HG03095 (cell line): ENCODE data around the gene RNF222.
"Not testable (repeated sequence)": the region's sequence is repeated elsewhere in the genome, so short reads cannot be mapped to it uniquely, and the experiment has no call there.

Experiments
- ATAC-seq: cut with Tn5 transposase; IDR thresholded peaks from one replicate; pipeline ENCODE4 v1.9.1; 2021; ENCODE audit warnings: moderate library complexity; ENCODE audit not compliant: unreplicated experiment

Gene RNF222

DNA sequence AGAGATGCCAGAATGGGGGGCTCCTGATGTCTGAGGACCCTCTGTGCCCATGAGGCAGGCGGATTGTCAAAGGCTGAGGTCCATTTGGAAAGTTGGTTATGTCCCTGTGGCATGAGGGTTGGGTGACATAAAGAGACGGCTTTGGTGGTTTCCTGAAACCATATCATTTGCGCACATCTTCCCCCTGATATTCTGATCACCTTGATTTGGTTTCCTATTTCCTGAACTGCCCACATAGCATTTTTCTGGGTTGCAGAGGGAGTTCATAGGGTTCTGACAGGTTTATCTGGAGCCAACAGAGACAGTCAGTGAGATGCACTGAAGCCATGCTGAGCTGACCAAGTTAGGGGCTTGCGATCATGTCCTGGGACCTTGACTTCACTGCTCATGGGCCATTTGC lies 15.7 kb upstream of the RNF222 start:
- no peak for ATAC-seq

DNA sequence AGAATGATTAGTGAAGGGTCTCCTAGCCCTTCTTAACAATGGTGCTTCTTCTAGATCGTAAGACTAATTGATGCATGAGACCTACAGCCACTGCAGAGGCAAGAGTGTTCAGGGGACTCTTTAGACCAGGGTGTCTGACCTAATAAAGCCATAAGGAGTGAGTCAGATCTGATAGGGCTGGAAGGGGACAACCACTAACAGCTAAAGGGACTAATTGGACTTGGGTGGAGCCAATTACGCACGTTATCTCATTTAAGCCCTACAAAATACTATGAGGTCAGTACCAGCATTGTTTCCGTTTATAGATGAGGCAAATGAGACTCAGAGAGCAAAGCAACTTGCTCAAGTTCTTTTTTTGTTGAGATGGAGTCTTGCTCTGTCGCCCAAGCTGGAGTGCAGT lies 14.5 kb upstream of the RNF222 start:
- ATAC-seq: no peak

DNA sequence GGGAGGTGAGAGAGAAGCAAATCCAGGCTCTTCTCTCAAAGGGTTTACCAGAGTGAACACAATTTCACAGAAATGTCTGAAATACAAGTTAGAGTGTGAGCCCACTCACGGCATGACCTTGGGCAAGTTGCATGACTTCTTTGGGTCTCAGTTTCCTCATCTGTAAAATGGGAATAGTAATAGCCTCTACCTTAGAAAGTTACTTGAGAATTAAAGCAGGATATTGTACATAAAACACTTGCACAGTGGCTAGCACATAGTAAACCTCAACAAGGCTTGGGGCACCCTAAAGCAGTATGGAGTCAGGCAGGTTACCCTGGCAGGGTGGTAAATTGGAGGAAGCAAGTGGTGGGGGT lies 13.2 kb upstream of the RNF222 start:
- ATAC-seq: no peak

GRCh38 chr17:8409966-8410882 lies 12.6 kb upstream of the RNF222 start:
- no peak for ATAC-seq

GRCh38 chr17:8408371-8408770 lies 10.7 kb upstream of the RNF222 start:
- ATAC-seq: no peak

GRCh38 chr17:8406174-8406573 lies 8.5 kb upstream of the RNF222 start:
- ATAC-seq: no peak

DNA sequence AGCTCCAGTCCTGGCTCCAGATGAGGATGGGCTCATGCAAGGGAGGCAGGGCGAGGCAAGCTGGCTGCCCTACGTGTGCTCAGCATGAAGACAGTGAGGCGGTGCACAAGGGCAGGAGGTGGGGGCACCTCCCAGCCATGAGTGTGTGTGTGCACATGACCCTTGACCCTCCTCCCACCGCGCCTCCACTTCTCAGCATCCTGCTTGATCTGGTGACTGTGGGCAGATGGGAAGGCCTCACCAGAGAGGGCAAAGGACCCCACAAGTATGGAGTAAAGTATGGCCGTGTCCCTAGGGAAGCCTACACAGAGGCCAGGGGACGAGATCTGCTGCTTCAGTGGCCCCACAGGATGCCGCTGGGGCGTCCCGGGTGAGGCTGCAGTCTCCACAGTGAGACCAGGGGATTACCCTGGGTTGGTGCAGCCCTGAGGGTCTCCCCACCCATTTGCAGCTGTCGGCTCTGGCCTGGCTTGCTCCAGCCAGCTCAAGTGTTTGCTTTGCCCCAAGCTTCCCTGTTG lies 7.9 kb upstream of the RNF222 start:
- ATAC-seq: no peak

DNA sequence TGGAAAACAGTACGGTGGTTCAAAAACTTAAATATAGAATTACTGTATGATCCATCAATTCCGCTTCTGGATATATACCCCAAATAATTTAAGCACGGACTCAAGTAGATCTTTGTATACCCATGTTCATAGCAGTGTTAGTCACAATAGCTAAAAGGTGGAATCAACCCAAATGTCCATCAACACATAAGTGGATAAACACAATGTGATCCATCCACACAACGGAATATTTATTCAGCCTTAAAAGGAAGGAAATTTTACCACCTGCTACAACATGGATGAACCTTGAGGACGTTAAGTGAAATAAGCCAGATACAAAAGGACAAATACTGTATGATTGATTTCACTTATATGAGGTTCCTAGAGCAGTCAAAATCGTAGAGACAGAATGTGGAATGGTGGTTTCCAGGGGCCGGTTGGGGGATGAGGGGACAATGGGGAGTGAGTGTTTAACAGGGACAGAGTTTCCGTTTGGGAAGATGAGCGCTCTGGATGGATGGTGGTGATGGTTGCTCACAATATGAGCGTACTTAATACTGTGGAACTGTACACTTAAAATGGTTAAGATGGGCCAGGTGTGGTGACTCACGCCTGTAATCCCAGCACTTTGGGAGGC lies 5.4 kb upstream of the RNF222 start:
- no peak for ATAC-seq

GRCh38 chr17:8401107-8401506 lies 3.5 kb upstream of the RNF222 start:
- ATAC-seq: no peak

- no peak for ATAC-seq
These were observed 1.4 kb upstream of the RNF222 start for GRCh38 chr17:8398980-8399379.

DNA sequence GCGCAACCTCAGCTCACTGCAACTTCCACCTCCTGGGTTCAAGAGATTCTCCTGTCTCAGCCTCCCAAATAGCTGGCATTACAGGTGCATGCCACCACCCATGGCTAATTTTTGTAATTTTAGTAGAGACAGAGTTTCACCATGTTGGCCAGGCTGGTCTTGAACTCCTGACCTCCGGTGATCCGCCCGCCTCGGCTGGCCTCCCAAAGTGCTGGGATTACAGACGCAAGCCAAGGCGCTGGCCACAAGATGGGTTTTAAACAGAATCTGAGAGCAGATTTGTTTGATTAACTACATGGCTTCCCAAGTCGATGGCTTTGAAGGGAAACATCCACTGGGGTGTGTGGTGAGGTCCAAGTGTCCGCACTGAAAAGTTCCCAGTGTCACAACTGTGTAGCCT lies 3.1 kb downstream of the RNF222 start:
- not testable (repeated sequence) for ATAC-seq

GRCh38 chr17:8393470-8394231 lies 4.0 kb downstream of the RNF222 start:
- no peak for ATAC-seq

- ATAC-seq: no peak
These were observed 4.8 kb downstream of the RNF222 start for GRCh38 chr17:8392674-8393469.

DNA sequence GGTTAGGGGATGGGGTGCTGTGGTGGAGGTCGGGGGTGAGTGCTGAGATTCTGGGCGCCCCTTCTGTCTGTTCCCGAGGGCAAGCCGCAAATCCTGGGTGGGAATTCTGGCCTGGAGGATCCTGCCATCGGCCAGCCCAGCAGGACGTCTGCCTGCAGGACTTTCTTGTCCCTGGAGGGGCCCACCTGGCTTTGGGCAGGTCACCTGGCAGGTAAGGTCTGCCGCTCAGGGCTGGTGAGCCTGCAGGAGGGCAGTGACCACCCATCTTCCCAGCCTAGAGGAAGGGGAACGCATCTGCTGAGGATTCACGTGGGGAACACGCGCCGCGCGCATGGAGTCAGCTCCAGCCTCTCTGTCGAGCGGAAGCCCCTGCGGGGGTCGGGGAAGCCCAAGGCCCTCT lies 5.4 kb downstream of the RNF222 start:
- no peak for ATAC-seq

DNA sequence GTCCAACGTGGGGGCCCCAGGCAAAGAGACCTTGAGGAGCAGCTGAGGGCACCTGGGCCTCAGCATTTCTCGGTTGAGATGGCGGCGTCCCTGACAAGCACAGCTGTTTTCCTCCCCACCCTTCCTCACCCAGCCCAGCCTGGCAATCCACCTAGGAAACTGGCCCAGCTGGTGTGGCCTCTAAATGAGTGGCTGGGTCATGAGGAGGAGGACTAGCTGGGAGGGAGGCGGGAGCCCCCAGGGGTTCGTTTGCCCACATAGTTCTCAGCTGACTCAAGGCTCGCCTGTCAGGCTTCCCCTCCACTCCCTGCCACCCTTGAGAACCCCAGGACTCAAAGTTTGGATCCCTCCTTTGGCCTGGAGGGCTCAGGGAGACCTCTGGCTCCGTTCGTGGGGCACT lies 5.9 kb downstream of the RNF222 start:
- no peak for ATAC-seq

GRCh38 chr17:8387914-8388651 lies 9.5 kb downstream of the RNF222 start:
- ATAC-seq: no peak

- no peak for ATAC-seq
These were observed 10.8 kb downstream of the RNF222 start for GRCh38 chr17:8386841-8387240.

DNA sequence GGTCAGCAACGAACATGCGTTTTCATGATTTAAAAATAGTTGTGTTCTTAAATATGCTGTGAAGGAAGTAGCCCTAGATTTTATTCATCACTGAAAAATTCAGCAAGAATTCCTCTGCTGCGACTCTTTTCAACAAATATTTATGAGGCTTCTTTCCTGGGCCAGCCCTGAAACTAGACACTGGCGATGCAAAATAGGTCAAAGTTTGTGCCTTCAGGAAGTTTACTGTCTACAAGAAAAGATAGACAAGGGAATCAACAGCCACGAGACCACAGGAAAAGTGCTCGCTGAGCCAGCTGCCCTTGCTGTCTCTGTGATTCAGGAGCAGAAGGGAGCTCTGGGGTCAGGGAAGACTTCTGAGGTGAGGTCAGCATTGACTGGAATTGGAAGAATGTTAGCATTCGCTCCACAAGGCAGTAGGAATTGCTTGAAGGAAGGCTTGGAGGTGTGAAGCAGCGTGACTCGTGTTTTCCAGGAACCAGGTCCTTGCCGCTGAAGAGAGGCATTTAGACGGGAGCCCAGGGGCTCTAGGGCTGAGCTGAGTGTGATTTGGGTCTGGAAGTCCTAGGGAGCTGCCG lies 12.7 kb downstream of the RNF222 start:
- ATAC-seq: no peak

- ATAC-seq: peak; percentile 79
These were observed 14.3 kb downstream of the RNF222 start, which contains the start of gene RPL26 for GRCh38 chr17:8383143-8383822. Gene RPL26, minus strand, starts transcription at chr17:8383193. Its CDS starts 883 bp downstream, at chr17:8382310.
